Activated CD8-positive, alpha-beta memory T cell treated with anti-CD3 and anti-CD28 coated beads for 4 hours (primary cell): Measurements from ENCODE around the gene EMC7.
"Not testable (repeated sequence)": the region's sequence is repeated elsewhere in the genome, so short reads cannot be mapped to it uniquely, and the experiment has no call there.

Experiments
- DNase-seq, 2 donors: peaks; one replicate each; pipeline ENCODE4 v3.0.0-alpha.2; 2020; ENCODE audit warnings: low read depth in 2 of 2

The EMC7 gene

DNA sequence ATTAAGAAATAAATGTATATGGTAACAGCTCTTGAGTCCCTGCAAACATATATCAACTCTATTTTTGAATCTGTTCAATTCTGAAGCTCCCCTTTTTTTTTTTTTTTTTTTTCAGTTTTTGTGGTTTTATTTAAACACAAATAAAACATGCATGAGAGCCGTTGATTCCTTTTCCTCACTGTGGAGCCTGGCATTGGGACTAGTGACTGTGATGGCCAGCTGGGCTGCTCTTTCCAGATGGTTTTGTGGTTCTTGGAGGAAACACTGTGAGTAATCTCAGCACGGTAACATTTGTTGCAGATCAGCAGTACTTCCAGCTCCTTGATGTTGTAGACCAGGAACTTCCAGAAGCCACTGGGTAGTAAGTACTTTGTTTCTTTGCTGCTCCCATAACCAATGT is 15.9 kb downstream of the EMC7 start:
- DNase-seq = no peak

DNA sequence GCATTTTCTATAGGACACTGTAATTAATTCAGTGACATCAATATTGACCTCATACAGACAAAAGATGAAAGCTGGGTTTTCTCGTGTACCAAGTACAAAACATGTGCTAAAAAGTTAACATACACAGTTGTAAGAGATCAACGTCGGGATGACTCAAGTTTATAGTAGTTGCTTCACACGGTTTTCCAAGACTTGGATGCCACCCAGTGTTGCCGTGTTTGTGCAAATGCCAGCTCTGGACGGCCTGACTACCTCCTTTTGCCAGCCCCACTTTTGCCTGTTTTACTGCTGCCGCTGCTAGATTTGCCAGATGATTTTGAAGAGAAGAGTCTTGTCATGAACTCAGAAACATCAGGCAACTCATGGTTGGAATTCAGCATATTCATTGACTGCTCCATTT is 17.6 kb downstream of the EMC7 start:
- DNase-seq = no peak

DNA sequence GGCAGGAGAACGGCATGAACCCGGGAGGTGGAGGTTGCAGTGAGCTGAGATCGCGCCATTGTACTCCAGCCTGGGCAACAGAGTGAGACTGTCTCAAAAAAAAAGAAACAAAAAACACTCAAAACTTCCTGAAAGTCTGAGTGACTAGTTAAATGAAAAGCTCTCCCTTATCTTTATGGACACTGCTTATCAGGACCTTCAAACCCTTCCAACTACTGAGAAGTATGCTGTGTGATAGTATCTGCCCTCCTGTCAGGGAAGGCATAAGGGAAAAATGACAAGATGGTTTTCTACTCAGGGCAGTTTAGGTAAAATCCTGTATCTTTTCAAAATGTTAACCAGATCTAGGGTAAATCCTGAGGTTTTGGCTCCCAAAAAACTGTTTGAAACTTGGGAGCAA is 21.8 kb downstream of the EMC7 start:
- DNase-seq = no peak

DNA sequence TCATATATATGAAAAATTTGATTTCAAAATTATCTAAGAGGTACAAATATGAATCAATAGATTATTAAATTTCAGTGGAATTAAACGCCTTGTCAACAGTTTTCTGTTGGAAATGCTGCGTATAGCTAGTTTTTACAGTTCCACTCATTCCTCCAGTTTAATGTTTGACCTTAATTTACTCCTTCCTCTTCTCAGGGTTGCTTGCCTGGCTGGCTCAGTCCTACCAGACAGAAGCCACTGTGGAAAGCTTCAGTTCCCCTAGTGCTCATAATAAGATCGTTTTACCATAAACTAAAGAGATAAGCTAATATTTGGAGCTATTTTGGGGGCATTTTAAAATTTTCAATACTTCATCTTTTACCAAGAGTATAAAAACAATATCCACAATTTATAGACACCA is 22.8 kb downstream of the EMC7 start:
- DNase-seq = no peak

DNA sequence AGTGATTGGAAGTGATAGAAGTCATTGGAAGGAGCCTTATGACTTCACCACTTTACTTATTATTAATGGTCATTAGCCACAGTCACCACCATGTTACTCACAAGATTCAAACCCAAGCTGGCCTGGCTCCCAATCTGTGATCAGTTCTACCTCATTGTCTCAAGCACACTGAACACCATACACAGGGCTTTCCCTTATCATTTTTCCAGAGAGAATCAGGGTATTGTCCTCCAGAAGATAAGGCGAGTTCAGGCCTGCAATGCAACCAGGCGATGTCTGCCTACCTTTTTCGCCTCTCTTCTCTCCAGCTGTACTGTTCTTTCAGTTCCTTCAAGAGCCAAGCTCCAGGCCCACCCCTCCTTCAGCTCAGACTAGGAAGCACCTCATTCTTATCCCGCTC is 24.9 kb downstream of the EMC7 start:
- no peak for DNase-seq

DNA sequence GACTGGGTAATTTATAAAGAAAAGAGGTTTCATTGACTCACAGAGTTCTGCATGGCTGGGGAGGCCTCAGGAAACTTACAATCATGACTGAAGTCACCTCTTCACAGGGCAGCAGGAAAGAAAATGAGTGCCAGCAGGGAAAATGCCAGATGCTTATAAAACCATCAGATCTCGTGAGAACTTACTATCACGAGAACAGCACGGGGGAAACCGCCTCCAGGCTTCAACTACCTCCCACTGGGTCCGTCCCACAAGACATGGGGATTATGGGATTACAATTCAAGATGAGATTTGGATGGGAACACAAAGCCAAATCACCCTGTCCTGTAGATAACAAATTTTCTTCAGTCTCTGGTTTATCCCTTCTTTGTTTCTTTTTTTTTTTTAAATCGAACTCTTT is 31.7 kb downstream of the EMC7 start:
- no peak for DNase-seq

DNA sequence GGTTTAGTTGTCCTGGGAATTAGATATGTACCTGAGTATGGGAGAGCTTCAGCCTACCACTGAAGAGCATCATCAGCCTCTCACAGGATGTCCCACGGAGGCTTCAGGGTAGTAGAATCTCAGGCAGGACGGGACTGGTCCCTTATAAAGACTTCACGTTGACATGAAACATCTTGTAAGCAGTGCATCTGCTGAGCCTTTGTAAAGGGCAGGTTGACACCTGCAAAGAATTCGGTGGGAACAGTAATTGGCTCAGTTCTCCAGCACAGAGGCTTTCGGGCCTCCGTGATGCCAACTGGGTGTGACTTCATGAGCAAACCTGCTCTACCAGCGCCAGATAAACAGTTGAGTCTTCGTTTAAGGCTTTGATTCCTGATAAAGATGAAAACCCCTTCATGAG is 35.7 kb downstream of the EMC7 start:
- no peak for DNase-seq

DNA sequence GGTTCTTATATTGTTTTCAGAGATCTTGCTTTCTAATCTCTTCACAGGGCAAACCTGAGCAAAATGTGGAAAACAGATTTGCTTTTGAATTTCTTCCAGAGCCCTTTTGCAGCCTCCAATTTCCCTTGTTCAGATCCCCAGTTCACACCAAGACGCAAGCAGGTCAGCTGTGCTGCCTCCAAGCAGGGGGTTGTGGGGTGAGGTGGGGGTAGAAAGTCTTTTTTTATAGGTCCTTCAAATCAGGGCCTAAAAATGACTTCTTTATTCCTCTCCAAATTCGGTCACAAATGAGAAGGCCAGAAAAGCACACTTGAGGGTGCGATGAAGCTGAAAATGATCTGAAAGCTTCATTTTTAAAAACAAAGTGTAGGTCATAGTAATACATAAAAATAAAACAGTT is 36.4 kb downstream of the EMC7 start:
- no peak for DNase-seq

DNA sequence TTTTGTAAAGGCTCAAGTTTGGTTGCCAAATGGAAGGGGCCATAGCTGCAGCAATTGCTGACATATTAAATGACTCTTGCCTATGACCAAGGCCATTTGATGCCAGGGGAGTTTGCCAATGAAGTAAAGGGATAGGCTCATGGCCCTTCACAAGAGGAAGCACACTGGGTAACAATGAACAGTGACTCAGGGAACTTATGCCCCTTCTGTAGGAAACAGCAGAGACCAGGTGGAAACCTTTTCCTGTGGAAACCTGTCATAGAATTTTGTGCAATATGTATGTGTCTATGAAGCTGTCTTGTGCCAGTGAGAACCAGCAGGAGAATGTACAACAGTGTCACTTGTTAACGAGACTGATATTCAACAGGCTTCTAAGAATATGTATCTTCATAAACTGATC is 37.2 kb downstream of the EMC7 start:
- DNase-seq = no peak

DNA sequence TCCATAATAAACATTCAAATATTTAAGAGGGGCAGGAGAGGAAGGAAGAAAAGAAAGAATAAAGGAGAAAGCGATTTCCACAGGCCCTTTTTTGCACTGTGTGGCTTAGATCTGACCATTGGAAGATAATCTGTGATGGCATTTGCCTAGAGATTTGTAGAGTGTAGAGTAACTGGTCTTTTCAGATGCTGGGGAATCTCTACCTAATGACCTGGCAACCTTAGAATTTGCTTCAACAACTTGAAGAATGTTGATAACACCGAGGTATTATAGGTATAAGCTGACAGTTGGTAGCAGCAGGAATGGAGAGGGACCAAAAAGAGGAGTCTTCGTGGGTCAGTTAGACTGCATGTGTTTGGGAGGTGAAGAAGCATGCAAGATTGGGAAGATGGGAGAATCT is 41.7 kb downstream of the EMC7 start:
- no peak for DNase-seq

DNA sequence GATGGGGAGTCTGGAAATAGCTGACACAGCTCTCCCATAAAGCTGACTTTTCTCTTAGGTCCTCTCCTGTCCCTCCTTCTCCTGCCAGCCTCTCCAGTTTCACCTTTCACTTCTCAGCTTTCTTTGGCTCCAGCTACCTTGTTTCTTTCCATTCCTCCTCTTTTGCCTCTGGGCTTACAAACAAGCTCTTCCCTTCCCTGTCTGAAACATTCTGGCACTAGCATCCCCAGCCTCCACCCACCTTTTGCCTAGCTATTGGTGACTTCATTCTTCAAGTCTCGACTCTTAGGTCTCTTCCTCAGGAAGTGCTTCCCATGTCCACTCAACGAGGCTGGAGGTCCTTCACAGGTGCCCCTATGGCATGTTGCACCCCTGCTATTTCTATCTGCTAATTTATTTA is 42.2 kb downstream of the EMC7 start:
- DNase-seq = no peak

DNA sequence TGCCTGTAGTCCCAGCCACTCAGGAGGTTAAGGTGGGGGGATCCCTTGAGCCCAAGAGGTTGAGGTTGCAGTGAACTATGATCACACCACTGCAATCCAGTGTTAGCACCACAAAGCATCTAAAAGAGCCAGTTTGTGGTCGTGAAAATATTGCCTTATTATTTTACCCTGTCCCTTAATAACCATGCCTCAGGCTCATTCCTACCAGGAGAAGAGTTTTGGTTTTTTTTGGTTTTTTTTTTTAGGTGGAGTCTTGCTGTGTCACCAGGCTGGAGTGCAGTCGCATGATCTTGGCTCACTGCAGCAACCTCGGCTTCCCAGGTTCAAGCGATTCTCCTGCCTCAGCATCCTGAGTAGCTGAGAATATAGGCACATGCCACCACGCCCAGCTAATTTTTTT is 44.8 kb downstream of the EMC7 start:
- no peak for DNase-seq

DNA sequence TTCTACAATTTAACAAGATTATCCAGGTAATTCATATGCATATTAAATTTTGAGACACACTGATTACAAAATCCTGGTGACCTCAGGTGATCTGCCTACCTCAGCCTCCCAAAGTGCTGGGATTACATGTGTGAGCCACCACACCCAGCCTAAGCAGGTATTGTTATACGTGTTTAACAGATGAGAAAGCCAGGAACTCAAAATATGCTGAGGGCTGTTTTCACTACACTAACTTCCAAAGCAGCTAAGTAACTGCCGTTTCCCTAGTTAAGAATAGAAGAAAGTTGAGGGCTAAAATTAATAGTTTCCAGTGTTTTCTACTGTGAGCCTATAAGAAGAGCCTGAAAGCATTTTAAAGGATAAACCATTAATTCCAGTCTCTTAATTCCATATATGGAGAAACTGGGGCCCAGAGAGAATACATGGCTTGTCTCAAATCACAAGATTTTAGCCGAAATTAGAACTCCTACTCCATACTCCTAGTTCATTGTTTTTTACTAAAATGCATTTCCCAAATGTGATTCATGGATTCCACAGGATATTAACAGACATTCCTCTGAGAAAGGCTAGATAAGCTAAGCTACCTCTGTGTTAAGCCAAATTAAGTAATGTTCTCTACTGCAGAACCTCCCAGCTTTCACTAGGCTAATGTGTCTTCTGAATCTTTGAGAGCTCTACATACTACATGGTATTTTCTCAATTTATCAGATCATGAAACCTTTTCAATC is 45.6 kb downstream of the EMC7 start:
- no peak for DNase-seq

DNA sequence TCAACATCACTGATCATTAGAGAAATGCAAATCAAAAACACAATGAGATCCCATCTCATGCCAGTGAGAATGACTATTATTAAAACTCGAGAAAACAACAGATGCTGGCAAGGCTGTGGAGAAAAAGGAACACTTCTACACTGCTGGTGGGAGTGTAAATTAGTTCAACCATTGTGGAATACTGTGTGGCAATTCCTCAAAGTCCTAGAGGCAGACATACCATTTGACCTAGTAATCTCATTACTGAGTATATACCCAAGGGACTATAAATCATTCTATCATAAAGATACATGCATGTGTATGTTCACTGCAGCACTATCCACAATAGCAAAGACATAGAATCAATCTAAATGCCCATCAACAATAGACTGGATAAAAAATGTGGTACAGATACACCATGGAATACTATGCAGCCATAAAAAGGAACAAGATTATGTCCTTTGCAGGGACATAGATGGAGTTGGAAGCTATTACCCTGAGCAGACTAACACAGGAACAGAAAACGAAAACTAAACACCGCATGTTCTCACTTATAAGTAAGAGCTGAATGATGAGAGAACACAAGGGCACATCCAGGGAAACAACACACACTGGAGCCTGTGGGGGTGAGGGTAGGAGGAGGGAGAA is 47.5 kb downstream of the EMC7 start:
- DNase-seq = no peak

DNA sequence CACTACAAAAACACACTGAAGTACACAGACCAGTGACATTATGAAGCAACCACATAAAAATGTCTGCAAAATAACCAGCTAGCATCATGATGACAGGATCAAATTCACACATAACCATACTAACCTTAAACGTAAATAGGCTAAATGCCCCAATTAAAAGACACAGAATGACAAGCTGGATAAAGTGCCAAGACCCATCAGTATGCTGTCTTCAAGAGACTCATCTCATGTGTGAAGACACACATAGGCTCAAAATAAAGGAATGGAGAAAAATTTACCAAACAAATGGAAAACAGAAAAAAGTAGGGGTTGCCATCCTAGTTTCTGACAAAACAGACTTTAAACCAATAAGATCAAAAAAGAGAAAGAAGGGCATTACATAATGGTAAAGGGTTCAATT is 51.3 kb downstream of the EMC7 start:
- DNase-seq = not testable (repeated sequence)

DNA sequence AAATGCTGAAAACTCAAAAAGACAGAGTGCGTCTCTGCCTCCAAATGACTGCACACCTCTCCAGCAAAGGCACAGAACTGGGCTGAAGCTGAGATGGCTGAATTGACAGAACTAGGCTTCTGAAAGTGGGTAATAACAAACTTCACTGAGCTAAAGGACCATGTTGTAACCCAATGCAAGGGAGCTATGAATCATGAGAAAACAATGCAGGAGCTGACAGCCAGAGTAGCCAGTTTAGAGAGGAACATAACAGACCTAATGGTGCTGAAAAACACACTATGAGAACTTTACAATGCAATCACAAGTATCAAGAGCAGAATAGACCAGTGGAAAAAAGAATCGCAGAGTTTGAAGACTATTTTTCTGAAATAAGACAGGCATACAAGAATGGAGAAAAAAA is 52.5 kb downstream of the EMC7 start:
- no peak for DNase-seq

DNA sequence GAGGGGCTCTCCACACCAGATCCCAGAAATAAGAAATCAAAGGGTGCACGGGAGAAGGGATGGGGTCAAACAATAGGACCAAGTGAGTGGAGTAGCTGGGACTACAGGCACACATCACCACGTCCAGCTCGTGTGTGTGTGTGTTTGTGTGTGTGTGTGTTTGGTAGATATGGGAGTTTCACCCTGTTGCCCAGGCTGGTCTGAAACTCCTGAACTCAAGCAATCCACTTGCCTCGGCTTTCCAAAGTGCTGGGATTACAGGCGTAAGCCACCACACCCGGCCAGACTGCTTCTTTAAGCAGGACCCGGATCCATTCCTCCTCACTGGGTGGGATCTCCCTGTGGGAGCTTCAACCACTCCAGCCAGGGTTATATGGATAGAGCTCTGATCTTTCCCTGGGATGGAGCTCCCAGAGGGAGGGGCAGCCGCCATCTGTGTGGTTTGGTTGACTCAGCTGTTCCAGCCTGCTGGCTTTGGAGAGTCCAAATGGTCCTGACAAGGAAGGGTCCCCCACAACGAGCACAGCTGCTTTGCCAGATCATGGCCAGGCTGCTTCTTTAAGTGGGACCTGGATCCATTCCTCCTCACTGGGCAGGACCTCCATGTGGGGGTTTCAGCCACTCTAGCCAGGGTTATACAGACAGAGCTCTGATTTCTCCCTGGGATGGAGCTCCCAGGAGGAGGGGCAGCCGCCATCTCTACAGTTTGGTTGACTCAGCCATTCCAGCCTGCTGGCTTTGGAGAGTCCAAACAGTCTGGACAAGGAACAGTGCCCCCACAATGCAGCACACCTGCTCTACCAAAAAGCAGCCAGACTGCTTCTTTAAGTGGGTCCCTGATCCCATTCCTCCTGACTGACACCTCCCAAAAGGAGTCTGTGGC is 53.5 kb downstream of the EMC7 start:
- DNase-seq = no peak

DNA sequence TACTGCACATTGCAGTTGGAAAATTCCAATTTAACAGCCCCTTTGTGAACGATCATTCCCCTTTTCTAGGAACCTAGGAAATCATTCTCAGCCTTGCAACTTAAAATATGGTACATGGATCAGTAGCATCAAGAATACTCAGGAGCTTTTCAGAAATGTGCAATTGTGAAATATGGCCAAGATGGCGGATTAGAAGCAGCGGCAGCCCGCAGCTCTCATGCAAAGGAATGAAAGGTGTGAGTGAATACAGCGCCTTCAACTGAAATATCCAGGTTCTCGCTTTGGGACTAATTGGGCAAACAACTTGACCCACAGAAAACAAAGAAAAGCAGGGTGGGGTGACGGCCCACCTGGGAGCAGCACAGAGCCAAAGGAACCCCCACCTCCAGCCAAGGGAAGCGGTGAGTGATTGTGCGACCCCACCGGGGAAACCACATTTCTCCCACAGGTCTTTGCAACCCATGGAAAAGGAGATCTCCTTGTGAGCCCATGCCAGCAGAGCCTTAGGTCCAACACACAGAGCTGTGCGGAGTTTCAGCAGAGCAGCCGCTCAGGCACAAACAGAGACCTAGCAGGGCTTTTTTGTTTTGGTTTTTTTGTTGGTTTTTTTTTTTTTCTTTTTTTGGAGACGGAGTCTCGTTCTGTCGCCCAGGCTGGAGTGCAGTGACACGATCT is 55.1 kb downstream of the EMC7 start:
- DNase-seq = no peak

DNA sequence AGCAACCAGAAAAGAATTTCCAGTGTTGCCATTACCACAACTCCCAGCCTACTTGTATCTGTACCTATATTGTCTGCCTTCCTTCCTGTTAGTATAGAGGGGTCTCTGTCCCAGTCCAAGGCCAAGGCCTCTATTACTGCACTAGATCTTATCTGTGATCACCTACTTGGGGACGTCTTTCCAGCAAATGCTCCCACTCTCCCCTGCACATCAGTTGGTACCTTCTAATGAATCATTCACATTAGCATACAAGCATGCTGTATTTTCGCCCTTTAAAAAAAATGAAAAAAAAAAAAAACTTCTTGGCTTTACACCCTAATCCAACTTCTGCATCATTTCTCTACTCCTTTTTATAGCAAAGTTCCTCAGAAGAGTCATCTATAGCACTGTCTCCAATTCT is 57.8 kb downstream of the EMC7 start:
- DNase-seq = no peak

DNA sequence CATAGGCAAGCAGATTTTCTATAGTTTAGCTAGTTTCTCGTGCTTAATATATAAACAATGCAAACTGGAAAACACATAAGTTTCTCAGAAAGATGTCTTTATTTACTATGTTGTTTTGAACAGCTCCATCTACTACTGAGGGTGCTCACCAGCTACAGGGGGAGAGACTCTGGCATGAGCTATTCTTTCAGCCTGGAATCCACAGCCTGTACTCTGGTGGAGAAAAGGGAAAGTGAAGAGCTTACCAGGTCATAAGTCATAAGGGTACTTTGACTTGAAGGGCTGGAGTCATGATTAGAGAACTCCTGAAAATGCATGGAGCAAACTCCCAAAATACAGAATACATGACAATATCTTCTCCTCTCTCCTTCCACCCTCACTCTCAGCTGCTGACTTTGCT is 58.3 kb downstream of the EMC7 start:
- DNase-seq = no peak

DNA sequence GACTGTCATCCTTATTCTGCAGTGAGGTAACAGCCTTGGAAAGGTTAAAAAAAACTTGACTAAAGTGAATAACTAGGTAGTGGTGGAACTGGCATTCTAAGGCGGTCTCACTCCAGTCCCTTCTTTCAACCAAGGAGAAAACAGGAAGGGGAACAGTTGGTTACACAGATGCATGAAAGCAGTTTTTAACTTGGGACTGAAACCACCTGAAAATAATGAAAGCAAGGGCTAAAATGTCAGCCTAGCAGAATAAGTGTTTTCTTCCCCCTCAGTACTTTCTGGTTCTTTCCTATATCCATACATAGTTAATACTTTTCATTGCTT is 61.9 kb downstream of the EMC7 start:
- no peak for DNase-seq
